ENCODE data around the gene VWA5B2.

DNA sequence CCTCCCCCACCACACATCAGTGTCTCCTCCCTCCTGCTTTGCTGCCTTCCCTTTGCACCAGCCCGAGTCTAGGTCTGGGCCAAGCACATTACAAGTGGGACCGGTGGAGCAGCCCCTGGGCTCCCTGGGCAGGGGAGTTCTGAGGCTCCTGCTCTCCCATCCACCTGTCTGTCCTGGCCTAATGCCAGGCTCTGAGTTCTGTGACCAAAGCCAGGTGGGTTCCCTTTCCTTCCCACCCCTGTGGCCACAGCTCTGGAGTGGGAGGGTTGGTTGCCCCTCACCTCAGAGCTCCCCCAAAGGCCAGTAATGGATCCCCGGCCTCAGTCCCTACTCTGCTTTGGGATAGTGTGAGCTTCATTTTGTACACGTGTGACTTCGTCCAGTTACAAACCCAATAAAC is 45.7 kb upstream of the VWA5B2 start:
- TF ChIP-seq CTCF (IDR thresholded peaks at IDR 0.05; ENCODE audit: low read length) (no peak), EZH2 (IDR thresholded peaks at IDR 0.05; ENCODE audit: borderline replicate concordance, low read length) (no peak)
